ENCODE results near the gene CEP89.
"Not testable (repeated sequence)": the region's sequence is repeated elsewhere in the genome, so short reads cannot be mapped to it uniquely, and the experiment has no call there.

Gene CEP89

GRCh38 chr19:32858559-32858958 is 113.2 kb downstream of the CEP89 start:
- intact Hi-C loops (cut with DNase I): no loop called here
- DNase-seq: peak in 1 of 10 donors; percentile 49

- peak in 2 of 10 donors; percentile 35 to 51 for DNase-seq
- intact Hi-C loops (cut with DNase I): no loop called here
Measured at GRCh38 chr19:32858155-32858554, 113.6 kb downstream of the CEP89 start.

- DNase-seq: peak in 1 of 10 donors; percentile 46
Measured at GRCh38 chr19:32857584-32857983, 114.2 kb downstream of the CEP89 start.

GRCh38 chr19:32856818-32857217 is 114.9 kb downstream of the CEP89 start:
- intact Hi-C loops (cut with DNase I): not testable (repeated sequence)
- peak in 1 of 10 donors; percentile 32 for DNase-seq

More at GRCh38 chr19:32857584-32857983, 114.2 kb downstream of the CEP89 start:
- intact Hi-C loops (cut with DNase I): no loop called here

- intact Hi-C loops (cut with DNase I): no loop called here
- DNase-seq: peak in 2 of 10 donors; percentile 28 to 53
Measured at GRCh38 chr19:32852216-32852615, 119.5 kb downstream of the CEP89 start.

- DNase-seq; intact Hi-C loops (cut with DNase I): not testable (repeated sequence)
Measured at GRCh38 chr19:32848035-32848434, 123.7 kb downstream of the CEP89 start.

GRCh38 chr19:32843716-32844245 is 128.0 kb downstream of the CEP89 start:
- DNase-seq: peak in 1 of 10 donors; percentile 56
- intact Hi-C loops (cut with DNase I): no loop called here

- intact Hi-C loops (cut with DNase I): no loop called here
- no peak for DNase-seq
Measured at GRCh38 chr19:32842061-32842460, 129.7 kb downstream of the CEP89 start.

GRCh38 chr19:32837531-32837930 is 134.2 kb downstream of the CEP89 start:
- DNase-seq: no peak
- intact Hi-C loops (cut with DNase I): no loop called here

GRCh38 chr19:32833388-32833787 is 138.4 kb downstream of the CEP89 start:
- DNase-seq; intact Hi-C loops (cut with DNase I): not testable (repeated sequence)

GRCh38 chr19:32832825-32833224 is 138.9 kb downstream of the CEP89 start:
- DNase-seq; intact Hi-C loops (cut with DNase I): not testable (repeated sequence)

- DNase-seq: not testable (repeated sequence)
Measured at GRCh38 chr19:32832094-32832493, 139.7 kb downstream of the CEP89 start.

GRCh38 chr19:32831611-32832010 is 140.1 kb downstream of the CEP89 start:
- DNase-seq: no peak
- intact Hi-C loops (cut with DNase I): no loop called here

More at GRCh38 chr19:32832094-32832493, 139.7 kb downstream of the CEP89 start:
- intact Hi-C loops (cut with DNase I): not testable (repeated sequence)

GRCh38 chr19:32830231-32831014 is 141.3 kb downstream of the CEP89 start:
- no peak for DNase-seq
- intact Hi-C loops (cut with DNase I): no loop called here

GRCh38 chr19:32829345-32829896 is 142.3 kb downstream of the CEP89 start:
- intact Hi-C loops (cut with DNase I): no loop called here
- no peak for DNase-seq

- DNase-seq: peak in 1 of 10 donors; percentile 43
- intact Hi-C loops (cut with DNase I): no loop called here
Measured at GRCh38 chr19:32828643-32829344, 143.0 kb downstream of the CEP89 start.

- intact Hi-C loops (cut with DNase I): no loop called here
Measured at GRCh38 chr19:32828139-32828538, 143.6 kb downstream of the CEP89 start.

More at GRCh38 chr19:32828139-32828538, 143.6 kb downstream of the CEP89 start:
- no peak for DNase-seq

All from posterior cingulate gyrus (tissue), 11 donors.